HEK293T (cell line): ENCODE measurements around the gene MYZAP.

Experiments used
- ELF4 ChIP-seq: fragments of 450-650 bp; IDR thresholded peaks from 2 replicates; pipeline ENCODE4 v1.6.1; 2017; ENCODE audit warnings: antibody characterized with exemption
- FOXA1 ChIP-seq: fragments of 450-650 bp; IDR thresholded peaks from 2 replicates; pipeline ENCODE4 v1.6.1; 2016; ENCODE audit warnings: mild to moderate bottlenecking
- FOXM1 ChIP-seq: fragments of 450-650 bp; IDR thresholded peaks from 2 replicates; pipeline ENCODE4 v1.6.1; 2017; ENCODE audit warnings: mild to moderate bottlenecking, borderline replicate concordance
- HDGF ChIP-seq: fragments of 450-650 bp; IDR thresholded peaks from 2 replicates; pipeline ENCODE4 v1.6.1; 2017; ENCODE audit warnings: antibody characterized with exemption, borderline replicate concordance
- SP1 ChIP-seq: fragments of 450-650 bp; IDR thresholded peaks from 2 replicates; pipeline ENCODE4 v1.6.1; 2017

DNA sequence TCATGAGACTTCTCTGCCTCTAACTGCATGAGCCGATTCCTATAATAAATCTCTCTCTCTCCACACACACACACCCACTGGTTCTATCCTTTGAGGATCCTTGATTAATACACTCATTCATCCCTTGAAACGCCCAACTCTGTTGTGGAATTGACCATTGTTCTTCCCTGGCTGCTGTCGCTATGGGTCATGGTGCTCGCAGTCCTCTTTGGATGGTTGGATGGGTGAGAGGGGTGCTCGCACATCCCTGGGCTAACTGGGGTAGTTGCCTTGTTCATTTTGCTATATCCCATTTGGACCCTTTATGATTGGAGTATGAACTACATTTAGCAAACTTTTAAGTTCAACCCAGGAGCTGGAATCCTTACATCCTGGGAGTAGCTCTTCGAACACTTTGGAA lies 33.9 kb upstream of the MYZAP start:
- no peak for TF ChIP-seq ELF4
- TF ChIP-seq FOXM1 = no peak
- no peak for TF ChIP-seq FOXA1
- no peak for TF ChIP-seq SP1
- TF ChIP-seq HDGF = no peak
